ENCODE data around the gene SEMA6A.

The SEMA6A gene

GRCh38 chr5:116559673-116560164, 14.9 kb downstream of the SEMA6A start:
- no peak for TF ChIP-seq BACH2 (CRISPR knock-in tag; IDR thresholded peaks at IDR 0.05; ENCODE audit: borderline replicate concordance)
- no peak for TF ChIP-seq CSDC2 (CRISPR knock-in tag; IDR thresholded peaks at IDR 0.05)
- no peak for TF ChIP-seq SNAI2 (CRISPR knock-in tag; IDR thresholded peaks at IDR 0.05)
- no peak for TF ChIP-seq ISL1 (CRISPR knock-in tag; IDR thresholded peaks at IDR 0.05)
- no peak for TF ChIP-seq ZFP3 (CRISPR knock-in tag; IDR thresholded peaks at IDR 0.05)
- TF ChIP-seq CSRNP3 (CRISPR knock-in tag; IDR thresholded peaks at IDR 0.05), result no peak
- TF ChIP-seq ZNF70 (CRISPR knock-in tag; IDR thresholded peaks at IDR 0.05), result no peak
- no peak for TF ChIP-seq ZC3H10 (CRISPR knock-in tag; IDR thresholded peaks at IDR 0.05)
- TF ChIP-seq ZNF565 (CRISPR knock-in tag; conservative IDR thresholded peaks at IDR 0.05; ENCODE audit: low read depth), result no peak
- TF ChIP-seq TOX (CRISPR knock-in tag; IDR thresholded peaks at IDR 0.05; ENCODE audit: borderline replicate concordance), result no peak
- no peak for TF ChIP-seq RARB (CRISPR knock-in tag; IDR thresholded peaks at IDR 0.05)
- TF ChIP-seq POU6F1 (CRISPR knock-in tag; IDR thresholded peaks at IDR 0.05; ENCODE audit: borderline replicate concordance, low read depth), result no peak
- no peak for TF ChIP-seq ESRRG (CRISPR knock-in tag; IDR thresholded peaks at IDR 0.05)
- TF ChIP-seq PATZ1 (CRISPR knock-in tag; IDR thresholded peaks at IDR 0.05; ENCODE audit: borderline replicate concordance), result no peak
- TF ChIP-seq GLIS3 (CRISPR knock-in tag; IDR thresholded peaks at IDR 0.05), result no peak
- no peak for TF ChIP-seq TCF4 (CRISPR knock-in tag; IDR thresholded peaks at IDR 0.05; ENCODE audit: borderline replicate concordance)
- TF ChIP-seq CREB5 (CRISPR knock-in tag; IDR thresholded peaks at IDR 0.05; ENCODE audit: low read depth), result no peak
- no peak for TF ChIP-seq PPARA (CRISPR knock-in tag; IDR thresholded peaks at IDR 0.05; ENCODE audit: borderline replicate concordance)
- ATAC-seq, result no peak

GRCh38 chr5:116559239-116559638, 15.4 kb downstream of the SEMA6A start:
- TF ChIP-seq CREB5 (CRISPR knock-in tag; IDR thresholded peaks at IDR 0.05; ENCODE audit: low read depth) (no peak), TCF4 (CRISPR knock-in tag; IDR thresholded peaks at IDR 0.05; ENCODE audit: borderline replicate concordance) (no peak), POU6F1 (CRISPR knock-in tag; IDR thresholded peaks at IDR 0.05; ENCODE audit: borderline replicate concordance, low read depth) (no peak), PATZ1 (CRISPR knock-in tag; IDR thresholded peaks at IDR 0.05; ENCODE audit: borderline replicate concordance) (no peak), RARB (CRISPR knock-in tag; IDR thresholded peaks at IDR 0.05) (no peak), ZNF70 (CRISPR knock-in tag; IDR thresholded peaks at IDR 0.05) (no peak), BACH2 (CRISPR knock-in tag; IDR thresholded peaks at IDR 0.05; ENCODE audit: borderline replicate concordance) (no peak), SNAI2 (CRISPR knock-in tag; IDR thresholded peaks at IDR 0.05) (no peak), ZFP3 (CRISPR knock-in tag; IDR thresholded peaks at IDR 0.05) (no peak), CSRNP3 (CRISPR knock-in tag; IDR thresholded peaks at IDR 0.05) (no peak), TOX (CRISPR knock-in tag; IDR thresholded peaks at IDR 0.05; ENCODE audit: borderline replicate concordance) (no peak), ZC3H10 (CRISPR knock-in tag; IDR thresholded peaks at IDR 0.05) (no peak), ARNTL (CRISPR knock-in tag; IDR thresholded peaks at IDR 0.05; ENCODE audit: borderline replicate concordance, low read depth) (no peak), PPARA (CRISPR knock-in tag; IDR thresholded peaks at IDR 0.05; ENCODE audit: borderline replicate concordance) (no peak), ZNF565 (CRISPR knock-in tag; conservative IDR thresholded peaks at IDR 0.05; ENCODE audit: low read depth) (no peak), ZNF8 (CRISPR knock-in tag; IDR thresholded peaks at IDR 0.05) (no peak), TSHZ2 (CRISPR knock-in tag; IDR thresholded peaks at IDR 0.05) (no peak), ESRRG (CRISPR knock-in tag; IDR thresholded peaks at IDR 0.05) (no peak), OSR1 (CRISPR knock-in tag; IDR thresholded peaks at IDR 0.05) (no peak)
- no peak for ATAC-seq
